Chondrocyte (in vitro differentiated cells): ENCODE data around the gene OR2W3. TPM values are rescaled to one million over a fixed set of nuclear protein-coding genes. Genes with fewer than 3 reads are reported as not detected.
A peak's percentile ranks its signal among the peaks of the same experiment; 100 is the strongest.

Source experiments
- DNase-seq: peaks from one replicate; pipeline ENCODE4 v3.0.0; 2021; ENCODE audit warnings: mixed read lengths, low spot score
- H3K27ac Mint-ChIP-seq: one replicate; pipeline ENCODE4 v1.8.0; 2021; ENCODE audit warnings: mild to moderate bottlenecking, moderate library complexity, mixed read lengths; ENCODE audit not compliant: unreplicated experiment
- H3K27me3 Mint-ChIP-seq: 2 replicates; pipeline ENCODE4 v1.8.0; 2021; ENCODE audit warnings: low read depth, mixed read lengths
- H3K36me3 Mint-ChIP-seq: 2 replicates; pipeline ENCODE4 v1.8.0; 2021; ENCODE audit warnings: low read depth, mixed read lengths
- H3K4me1 Mint-ChIP-seq: 2 replicates; pipeline ENCODE4 v1.8.0; 2021; ENCODE audit warnings: low read depth, mild to moderate bottlenecking, mixed read lengths
- H3K4me3 Mint-ChIP-seq: one replicate; pipeline ENCODE4 v1.8.0; 2021; ENCODE audit warnings: mild to moderate bottlenecking, moderate library complexity, mixed read lengths; ENCODE audit not compliant: unreplicated experiment
- H3K9me3 Mint-ChIP-seq: 2 replicates; pipeline ENCODE4 v1.8.0; 2021; ENCODE audit warnings: low read depth, mixed read lengths
- long read RNA-seq: library from polyadenylated mRNA; stranded (forward); transcript quantifications from one replicate; pipeline ENCODE4 v2.0.0, GENCODE V29; 2021
- total RNA-seq: library from RNA; stranded (reverse); gene quantifications from 3 replicates; pipeline ENCODE4 v1.2.1, GENCODE V29; 2021
- TF ChIP-seq, protein P1 (sequence below): fragments of 200-600 bp; sonication (generic); IDR thresholded peaks from 2 replicates; pipeline ENCODE4 v1.5.0; 2021; ENCODE audit warnings: antibody characterized with exemption, mild to moderate bottlenecking, moderate library complexity

OR2W3 gene
- total RNA-seq, result 0.75 TPM in 1 of 3 replicates, not detected in the others
- long read RNA-seq, result 0 reads

DNA sequence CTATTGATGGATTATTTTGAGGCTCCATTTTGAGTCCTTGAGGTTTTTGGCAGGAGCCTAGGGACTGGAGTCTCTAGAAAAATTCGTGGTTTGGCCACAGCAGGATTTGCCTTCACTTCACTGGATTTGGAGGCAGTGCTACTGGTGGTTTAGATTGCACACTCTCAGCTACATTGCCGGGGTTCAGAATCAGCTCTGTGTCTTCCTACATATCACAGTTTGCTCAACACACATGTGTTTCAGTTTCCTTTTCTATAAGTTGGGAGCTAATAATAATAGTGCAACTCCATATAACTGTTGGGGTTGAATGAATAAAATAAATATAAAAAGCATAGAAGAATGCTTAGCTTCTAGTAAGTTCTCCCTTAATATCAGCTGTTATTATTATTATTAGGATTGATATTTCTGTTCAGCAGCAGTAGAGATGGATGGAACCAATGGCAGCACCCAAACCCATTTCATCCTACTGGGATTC lies at the start of gene OR2W3:
TSS of gene OR2W3 (plus strand) at position 425 of the 475 bp plus-strand sequence. CDS start at position 425, 0 bp downstream.
- no peaks in the 10 kb centered on the region for H3K36me3 Mint-ChIP-seq
- H3K27me3 Mint-ChIP-seq, result no peaks in the 10 kb centered on the region
- TF ChIP-seq, protein P1, sequence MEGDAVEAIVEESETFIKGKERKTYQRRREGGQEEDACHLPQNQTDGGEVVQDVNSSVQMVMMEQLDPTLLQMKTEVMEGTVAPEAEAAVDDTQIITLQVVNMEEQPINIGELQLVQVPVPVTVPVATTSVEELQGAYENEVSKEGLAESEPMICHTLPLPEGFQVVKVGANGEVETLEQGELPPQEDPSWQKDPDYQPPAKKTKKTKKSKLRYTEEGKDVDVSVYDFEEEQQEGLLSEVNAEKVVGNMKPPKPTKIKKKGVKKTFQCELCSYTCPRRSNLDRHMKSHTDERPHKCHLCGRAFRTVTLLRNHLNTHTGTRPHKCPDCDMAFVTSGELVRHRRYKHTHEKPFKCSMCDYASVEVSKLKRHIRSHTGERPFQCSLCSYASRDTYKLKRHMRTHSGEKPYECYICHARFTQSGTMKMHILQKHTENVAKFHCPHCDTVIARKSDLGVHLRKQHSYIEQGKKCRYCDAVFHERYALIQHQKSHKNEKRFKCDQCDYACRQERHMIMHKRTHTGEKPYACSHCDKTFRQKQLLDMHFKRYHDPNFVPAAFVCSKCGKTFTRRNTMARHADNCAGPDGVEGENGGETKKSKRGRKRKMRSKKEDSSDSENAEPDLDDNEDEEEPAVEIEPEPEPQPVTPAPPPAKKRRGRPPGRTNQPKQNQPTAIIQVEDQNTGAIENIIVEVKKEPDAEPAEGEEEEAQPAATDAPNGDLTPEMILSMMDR, result no peak
- peaks cover 24% of the 10 kb centered on the region for H3K9me3 Mint-ChIP-seq
- H3K27ac Mint-ChIP-seq, result peak within 1 kb of the TSS; percentile 13
- no peak within 1 kb of the TSS for H3K4me3 Mint-ChIP-seq
- no peak for DNase-seq
- no peaks in the 10 kb centered on the region for H3K4me1 Mint-ChIP-seq

DNA sequence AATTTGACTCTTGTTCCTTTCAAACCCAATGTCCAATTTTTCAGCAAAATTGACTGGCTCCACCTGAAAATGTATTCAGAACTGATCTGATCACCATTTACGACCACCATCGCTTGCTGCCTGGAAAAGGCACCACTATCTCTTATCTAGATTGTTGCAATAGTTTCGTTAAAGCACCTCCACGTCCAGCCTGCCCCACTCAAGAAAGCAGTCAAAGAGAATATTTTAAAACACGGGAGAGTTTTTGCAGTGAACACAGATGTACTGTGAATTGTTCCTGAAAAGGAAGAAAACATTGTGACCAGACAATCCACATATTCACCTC lies 49.7 kb upstream of the OR2W3 start:
- Mint-ChIP-seq H3K27ac (no peak overlapping the region), H3K36me3 (no peaks in the 10 kb centered on the region), H3K27me3 (no peaks in the 10 kb centered on the region), H3K4me1 (no peaks in the 10 kb centered on the region), H3K4me3 (no peak overlapping the region), H3K9me3 (peaks cover 18% of the 10 kb centered on the region)
- TF ChIP-seq, protein P1, result no peak
- no peak for DNase-seq

DNA sequence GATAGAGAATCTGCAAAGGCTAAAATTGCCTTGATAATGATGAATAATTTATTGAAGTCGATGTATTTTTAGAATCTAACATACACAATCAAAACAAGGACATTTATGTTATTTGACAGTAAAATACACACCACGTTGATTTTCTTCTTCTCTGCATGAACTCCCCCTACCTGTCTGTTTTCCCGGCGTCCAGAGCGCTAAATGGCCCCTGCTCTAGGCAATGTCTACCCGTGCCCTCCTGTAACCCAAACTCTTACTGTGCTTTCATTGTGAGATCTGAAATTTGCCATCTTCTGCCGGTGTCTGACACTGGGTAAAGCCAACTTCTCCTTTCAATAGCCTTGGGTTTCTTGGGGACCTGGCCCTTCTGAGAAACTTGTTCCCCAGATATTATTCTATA lies 47.0 kb upstream of the OR2W3 start:
- Mint-ChIP-seq H3K4me3 (no peak overlapping the region), H3K27me3 (no peaks in the 10 kb centered on the region), H3K4me1 (no peaks in the 10 kb centered on the region), H3K9me3 (peaks cover 19% of the 10 kb centered on the region), H3K27ac (no peak overlapping the region), H3K36me3 (no peaks in the 10 kb centered on the region)
- no peak for DNase-seq
- TF ChIP-seq, protein P1, result no peak

DNA sequence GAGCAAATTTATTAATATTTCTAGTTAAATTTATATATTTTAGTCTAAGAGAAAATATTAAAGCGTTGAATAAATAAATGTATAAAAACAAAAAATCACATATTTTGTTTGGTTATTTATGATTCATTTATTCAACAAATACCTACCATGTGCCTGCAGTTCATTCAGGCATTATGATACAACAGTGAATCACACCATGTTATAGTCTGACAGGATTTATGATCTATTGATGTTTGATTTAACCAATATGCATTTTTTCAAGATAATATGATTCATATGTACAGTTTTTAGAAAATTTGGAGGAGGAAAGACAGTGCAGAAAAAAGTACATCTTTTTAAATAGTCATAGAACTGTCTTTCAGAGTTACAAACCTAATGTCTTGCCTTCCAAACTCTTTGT lies 45.8 kb upstream of the OR2W3 start:
- DNase-seq, result no peak
- H3K4me3 Mint-ChIP-seq, result no peak overlapping the region
- H3K27ac Mint-ChIP-seq, result no peak overlapping the region
- no peaks in the 10 kb centered on the region for H3K4me1 Mint-ChIP-seq
- TF ChIP-seq, protein P1, result no peak
- H3K9me3 Mint-ChIP-seq, result peaks cover 26% of the 10 kb centered on the region
- H3K36me3 Mint-ChIP-seq, result no peaks in the 10 kb centered on the region
- H3K27me3 Mint-ChIP-seq, result no peaks in the 10 kb centered on the region

DNA sequence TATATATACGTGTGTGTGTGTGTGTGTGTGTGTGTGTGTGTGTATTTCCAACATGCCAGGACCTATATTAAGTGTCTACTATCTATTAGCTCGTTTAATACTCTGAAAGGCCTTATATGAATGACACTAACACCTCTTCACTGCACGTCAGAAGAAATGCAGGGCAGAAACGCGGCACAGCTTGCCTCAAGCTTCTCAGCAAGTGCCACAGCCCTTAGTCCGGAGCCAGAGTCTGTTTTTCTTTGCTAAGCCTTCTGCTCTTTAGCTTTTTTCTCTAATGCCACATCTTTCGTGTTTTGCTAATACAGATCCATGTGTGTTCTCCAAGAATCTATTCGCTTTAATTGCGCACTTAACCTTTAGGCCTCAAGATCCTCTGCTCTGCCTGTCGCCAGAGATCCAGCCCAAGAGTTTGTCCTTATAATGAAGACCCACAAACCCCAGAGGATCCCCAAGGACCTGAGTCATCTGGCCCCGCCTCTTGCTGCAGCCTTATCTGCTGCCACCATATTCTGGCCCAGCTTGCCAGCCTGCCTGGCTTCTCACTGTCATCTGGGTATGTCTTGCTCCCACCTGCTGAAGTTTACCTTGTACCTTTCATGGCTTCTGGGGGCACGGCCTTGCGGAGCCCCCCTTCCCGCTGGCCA lies 40.4 kb upstream of the OR2W3 start:
- DNase-seq, result no peak
- Mint-ChIP-seq H3K27me3 (no peaks in the 10 kb centered on the region), H3K4me1 (peaks cover 4% of the 10 kb centered on the region), H3K27ac (no peak overlapping the region), H3K9me3 (peaks cover 21% of the 10 kb centered on the region), H3K4me3 (no peak overlapping the region), H3K36me3 (no peaks in the 10 kb centered on the region)
- TF ChIP-seq, protein P1, result no peak
